Measurements from ENCODE around the gene CT47A7.
"Not testable (repeated sequence)": the region's sequence is repeated elsewhere in the genome, so short reads cannot be mapped to it uniquely, and the experiment has no call there.

CT47A7 gene
- total RNA-seq = 0 reads per million in 2 experiments

DNA sequence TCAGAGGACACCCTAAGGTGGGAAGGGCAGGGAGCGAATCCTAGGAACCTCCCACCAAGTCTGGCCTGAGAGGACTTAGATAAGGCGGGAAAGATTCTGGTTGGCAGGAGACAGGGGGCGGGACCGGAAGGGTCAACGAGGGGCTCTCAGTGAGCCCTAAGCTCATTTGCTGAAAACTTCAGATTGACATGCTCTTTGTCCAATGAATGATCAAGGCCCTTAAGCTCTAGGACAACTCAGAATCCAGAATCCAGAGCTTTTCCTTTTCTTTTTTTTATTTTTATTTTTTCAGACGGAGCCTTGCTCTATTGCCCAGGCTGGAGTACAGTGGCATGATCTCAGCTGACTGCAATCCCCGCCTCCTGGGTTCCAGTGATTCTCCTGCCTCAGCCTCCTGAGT lies at the start of gene CT47A7:
TSS of gene CT47A7 (minus strand) at position 101 of the 400 bp plus-strand sequence. CDS start 255 bp downstream, outside the sequence.
- DNase-seq (ENCODE audit: low read depth) = not testable (repeated sequence)

DNA sequence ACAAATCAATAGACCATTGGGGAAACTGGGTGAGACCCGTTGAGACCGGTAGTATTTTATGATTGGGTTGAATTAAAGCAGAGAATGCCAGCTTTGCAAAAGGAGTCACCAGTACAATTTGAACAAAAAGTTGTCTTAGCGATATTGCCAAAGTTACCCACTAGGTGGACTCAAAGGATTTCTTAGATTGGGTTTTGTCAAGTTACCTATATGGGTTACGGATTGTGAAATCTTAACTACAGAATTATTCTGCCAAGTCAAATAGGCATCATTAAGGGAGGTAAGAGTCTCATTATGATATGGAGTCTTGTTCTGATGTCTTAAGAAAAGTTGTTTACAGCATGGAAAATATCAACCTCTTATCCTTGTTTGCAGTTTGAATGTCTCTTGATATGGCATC lies 44.2 kb upstream of the CT47A7 start:
- no peak for DNase-seq (ENCODE audit: low read depth)

DNA sequence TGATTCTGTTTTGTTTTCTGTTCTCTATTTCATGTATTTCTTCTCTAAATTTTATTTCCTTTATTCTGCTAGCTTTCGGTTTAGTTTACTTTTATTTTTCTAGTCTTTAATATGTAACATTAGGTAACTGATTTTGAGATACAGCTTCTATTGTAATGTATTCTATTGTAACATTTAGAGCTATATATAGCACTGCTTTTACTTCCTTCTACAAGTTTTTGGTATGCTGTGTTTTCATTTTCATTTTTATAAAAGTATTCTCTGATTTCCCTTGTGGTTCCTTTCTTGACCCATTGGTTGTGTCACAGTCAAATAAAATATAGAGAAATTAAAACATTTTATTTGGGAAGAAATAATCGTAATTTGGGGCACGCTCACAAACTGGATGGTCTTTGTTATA lies 43.0 kb upstream of the CT47A7 start:
- no peak for DNase-seq (ENCODE audit: low read depth)

DNA sequence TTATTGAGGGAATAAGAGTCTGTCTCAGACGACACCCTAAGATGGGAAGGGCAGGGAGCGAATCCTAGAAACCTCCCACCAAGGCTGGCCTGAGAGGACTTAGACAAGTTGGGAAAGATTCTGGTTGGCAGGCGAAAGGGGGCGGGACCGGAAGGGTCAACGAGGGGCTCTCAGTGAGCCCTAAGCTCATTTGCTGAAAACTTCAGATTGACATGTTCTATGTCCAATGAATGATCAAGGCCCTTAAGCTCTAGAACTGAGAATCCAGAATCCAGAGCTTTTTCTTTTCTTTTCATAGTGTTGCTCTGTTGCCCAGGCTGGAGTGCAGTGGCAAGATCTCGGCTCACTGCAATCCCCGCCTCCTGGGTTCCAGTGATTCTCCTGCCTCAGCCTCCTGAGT lies 29.3 kb upstream of the CT47A7 start, which contains the start of gene CT47A1:
TSS of gene CT47A1 (minus strand) at position 101 of the 400 bp plus-strand sequence. CDS start 231 bp downstream, outside the sequence.
- not testable (repeated sequence) for DNase-seq (ENCODE audit: low read depth)
